ENCODE results near the gene ANKRD35. TPM values are rescaled to one million over a fixed set of nuclear protein-coding genes. Genes with fewer than 3 reads are reported as not detected.
"Not testable (repeated sequence)": the region's sequence is repeated elsewhere in the genome, so short reads cannot be mapped to it uniquely, and the experiment has no call there.

The ANKRD35 gene
- total and polyA plus RNA-seq, 9 of the 15 experiments (the other 6 are each of a cell fraction or from before 2014, with no cell fraction given) = 0.07 to 0.14 (median 0.07) TPM; not detected in 5

DNA sequence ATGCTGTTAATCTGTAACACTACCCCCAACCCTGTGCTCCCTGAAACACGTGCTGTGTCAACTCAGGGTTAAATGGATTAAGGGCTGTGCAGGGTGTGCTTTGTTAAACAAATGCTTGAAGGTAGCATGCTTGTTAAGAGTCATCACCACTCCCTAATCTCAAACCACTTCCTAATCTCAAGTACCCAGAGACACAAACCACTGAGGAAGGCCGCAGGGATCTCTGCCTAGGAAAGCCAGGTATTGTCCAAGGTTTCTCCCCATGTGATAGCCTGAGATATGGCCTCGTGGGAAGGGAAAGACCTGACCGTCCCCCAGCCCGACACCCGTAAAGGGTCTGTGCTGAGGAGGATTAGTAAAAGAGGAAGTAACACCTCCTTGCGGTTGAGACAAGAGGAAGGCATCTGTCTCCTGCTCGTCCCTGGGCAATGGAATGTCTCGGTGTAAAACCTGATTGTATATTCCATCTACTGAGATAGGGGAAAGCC is 46.9 kb upstream of the ANKRD35 start (continued):
- TF ChIP-seq JUND (IDR thresholded peaks at IDR 0.05; ENCODE audit: borderline replicate concordance, low read depth, low read length) (peak; percentile 64), SMARCA4 (IDR thresholded peaks at IDR 0.05) (peak; percentile 94), DPF2 (IDR thresholded peaks at IDR 0.05) (peak; percentile 94), MBD2 (IDR thresholded peaks at IDR 0.05; ENCODE audit: borderline replicate concordance, low read depth) (peak; percentile 67; the same call in 1 of the 2 replicates), MTA1 (IDR thresholded peaks at IDR 0.05; ENCODE audit: borderline replicate concordance) (peak; percentile 86), CC2D1A (IDR thresholded peaks at IDR 0.05) (peak; percentile 91), ZNF639 (CRISPR knock-in tag; conservative IDR thresholded peaks at IDR 0.05 in 1 of 2, IDR thresholded peaks at IDR 0.05 in 1 of 2) (peak in 1 of 2 experiments; percentile 55; a peak in 1 of 4 replicates), CREM (IDR thresholded peaks at IDR 0.05; ENCODE audit: low read depth) (peak; percentile 25; the same call in 1 of the 2 replicates), HES1 (IDR thresholded peaks at IDR 0.05; ENCODE audit: low read depth) (peak; percentile 97), CBFA2T3 (IDR thresholded peaks at IDR 0.05) (peak; percentile 98), GABPA (tag; conservative IDR thresholded peaks at IDR 0.05; ENCODE audit: low read depth) (peak; percentile 32; the same call in 1 of the 2 replicates), FOXP1 (CRISPR knock-in tag; IDR thresholded peaks at IDR 0.05) (peak; percentile 32; the same call in 1 of the 2 replicates), MECOM (CRISPR knock-in tag; IDR thresholded peaks at IDR 0.05) (peak; percentile 90), POLR2AphosphoS5 (IDR thresholded peaks at IDR 0.05; ENCODE audit: control insufficient read depth, insufficient read depth, low read depth, low read length) (peak; percentile 76; the same call in 1 of the 2 replicates), MTA3 (IDR thresholded peaks at IDR 0.05; ENCODE audit: borderline replicate concordance) (peak; percentile 90; the same call in 1 of the 2 replicates), BHLHE40 (IDR thresholded peaks at IDR 0.05; ENCODE audit: low read length) (peak; percentile 90), PML (IDR thresholded peaks at IDR 0.05; ENCODE audit: low read length) (peak; percentile 92)
- not testable (repeated sequence) for TF ChIP-seq JUND (tag; IDR thresholded peaks at IDR 0.05; ENCODE audit: borderline replicate concordance, low read depth, low read length)
- TF ChIP-seq, protein P1, sequence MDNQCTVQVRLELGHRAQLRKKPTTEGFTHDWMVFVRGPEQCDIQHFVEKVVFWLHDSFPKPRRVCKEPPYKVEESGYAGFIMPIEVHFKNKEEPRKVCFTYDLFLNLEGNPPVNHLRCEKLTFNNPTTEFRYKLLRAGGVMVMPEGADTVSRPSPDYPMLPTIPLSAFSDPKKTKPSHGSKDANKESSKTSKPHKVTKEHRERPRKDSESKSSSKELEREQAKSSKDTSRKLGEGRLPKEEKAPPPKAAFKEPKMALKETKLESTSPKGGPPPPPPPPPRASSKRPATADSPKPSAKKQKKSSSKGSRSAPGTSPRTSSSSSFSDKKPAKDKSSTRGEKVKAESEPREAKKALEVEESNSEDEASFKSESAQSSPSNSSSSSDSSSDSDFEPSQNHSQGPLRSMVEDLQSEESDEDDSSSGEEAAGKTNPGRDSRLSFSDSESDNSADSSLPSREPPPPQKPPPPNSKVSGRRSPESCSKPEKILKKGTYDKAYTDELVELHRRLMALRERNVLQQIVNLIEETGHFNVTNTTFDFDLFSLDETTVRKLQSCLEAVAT (IDR thresholded peaks at IDR 0.05) = peak in 1 of 2 experiments; percentile 90; a peak in 2 of 4 replicates
- TF ChIP-seq, protein P2, sequence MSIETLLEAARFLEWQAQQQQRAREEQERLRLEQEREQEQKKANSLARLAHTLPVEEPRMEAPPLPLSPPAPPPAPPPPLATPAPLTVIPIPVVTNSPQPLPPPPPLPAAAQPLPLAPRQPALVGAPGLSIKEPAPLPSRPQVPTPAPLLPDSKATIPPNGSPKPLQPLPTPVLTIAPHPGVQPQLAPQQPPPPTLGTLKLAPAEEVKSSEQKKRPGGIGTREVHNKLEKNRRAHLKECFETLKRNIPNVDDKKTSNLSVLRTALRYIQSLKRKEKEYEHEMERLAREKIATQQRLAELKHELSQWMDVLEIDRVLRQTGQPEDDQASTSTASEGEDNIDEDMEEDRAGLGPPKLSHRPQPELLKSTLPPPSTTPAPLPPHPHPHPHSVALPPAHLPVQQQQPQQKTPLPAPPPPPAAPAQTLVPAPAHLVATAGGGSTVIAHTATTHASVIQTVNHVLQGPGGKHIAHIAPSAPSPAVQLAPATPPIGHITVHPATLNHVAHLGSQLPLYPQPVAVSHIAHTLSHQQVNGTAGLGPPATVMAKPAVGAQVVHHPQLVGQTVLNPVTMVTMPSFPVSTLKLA (conservative IDR thresholded peaks at IDR 0.05) = peak; percentile 81 to 91
- TF ChIP-seq, protein P3, sequence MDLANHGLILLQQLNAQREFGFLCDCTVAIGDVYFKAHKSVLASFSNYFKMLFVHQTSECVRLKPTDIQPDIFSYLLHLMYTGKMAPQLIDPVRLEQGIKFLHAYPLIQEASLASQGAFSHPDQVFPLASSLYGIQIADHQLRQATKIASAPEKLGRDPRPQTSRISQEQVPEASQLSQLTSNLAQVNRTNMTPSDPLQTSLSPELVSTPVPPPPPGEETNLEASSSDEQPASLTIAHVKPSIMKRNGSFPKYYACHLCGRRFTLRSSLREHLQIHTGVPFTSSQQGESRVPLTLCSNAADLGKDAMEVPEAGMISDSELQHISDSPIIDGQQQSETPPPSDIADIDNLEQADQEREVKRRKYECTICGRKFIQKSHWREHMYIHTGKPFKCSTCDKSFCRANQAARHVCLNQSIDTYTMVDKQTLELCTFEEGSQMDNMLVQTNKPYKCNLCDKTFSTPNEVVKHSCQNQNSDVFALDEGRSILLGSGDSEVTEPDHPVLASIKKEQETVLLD (IDR thresholded peaks at IDR 0.05) = peak; percentile 58; the same call in 1 of the 2 replicates
